ENCODE data around the gene ZNF438.

DNA sequence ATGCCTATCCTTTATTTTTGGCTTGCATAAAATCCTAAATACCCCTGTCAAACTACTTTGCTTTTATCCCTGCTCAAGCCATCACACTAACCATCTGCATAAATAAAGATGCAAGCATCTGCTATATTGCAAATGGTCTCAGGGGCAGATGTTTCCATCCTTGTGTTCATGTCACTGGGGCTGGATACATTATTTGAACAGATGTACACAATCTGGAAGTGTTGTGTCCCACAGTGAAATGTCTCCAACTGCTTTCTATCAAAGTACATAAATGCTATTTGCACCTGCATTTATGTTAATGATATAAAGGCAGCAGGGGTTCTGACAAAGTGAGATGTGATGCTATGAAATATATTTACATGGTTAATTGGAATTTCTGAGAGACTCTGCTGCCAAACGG is 163.1 kb downstream of the ZNF438 start:
- TF ChIP-seq, protein P1, sequence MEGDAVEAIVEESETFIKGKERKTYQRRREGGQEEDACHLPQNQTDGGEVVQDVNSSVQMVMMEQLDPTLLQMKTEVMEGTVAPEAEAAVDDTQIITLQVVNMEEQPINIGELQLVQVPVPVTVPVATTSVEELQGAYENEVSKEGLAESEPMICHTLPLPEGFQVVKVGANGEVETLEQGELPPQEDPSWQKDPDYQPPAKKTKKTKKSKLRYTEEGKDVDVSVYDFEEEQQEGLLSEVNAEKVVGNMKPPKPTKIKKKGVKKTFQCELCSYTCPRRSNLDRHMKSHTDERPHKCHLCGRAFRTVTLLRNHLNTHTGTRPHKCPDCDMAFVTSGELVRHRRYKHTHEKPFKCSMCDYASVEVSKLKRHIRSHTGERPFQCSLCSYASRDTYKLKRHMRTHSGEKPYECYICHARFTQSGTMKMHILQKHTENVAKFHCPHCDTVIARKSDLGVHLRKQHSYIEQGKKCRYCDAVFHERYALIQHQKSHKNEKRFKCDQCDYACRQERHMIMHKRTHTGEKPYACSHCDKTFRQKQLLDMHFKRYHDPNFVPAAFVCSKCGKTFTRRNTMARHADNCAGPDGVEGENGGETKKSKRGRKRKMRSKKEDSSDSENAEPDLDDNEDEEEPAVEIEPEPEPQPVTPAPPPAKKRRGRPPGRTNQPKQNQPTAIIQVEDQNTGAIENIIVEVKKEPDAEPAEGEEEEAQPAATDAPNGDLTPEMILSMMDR (IDR thresholded peaks at IDR 0.05; ENCODE audit: low read depth, low read length) = no peak
- TF ChIP-seq MYC (IDR thresholded peaks at IDR 0.05; ENCODE audit: low read depth, low read length) (no peak), POLR2A (IDR thresholded peaks at IDR 0.05; ENCODE audit: extremely low read depth, insufficient read length) (no peak)

Measured in NB4 (cell line).